C4-2B (cell line): Measurements from ENCODE around the gene GMPR2.

Experiments
- ZFX ChIP-seq: fragments of 450-650 bp; IDR thresholded peaks from 2 replicates; pipeline ENCODE4 v1.6.1; 2017
- TF ChIP-seq, protein P1 (sequence below): fragments of 450-650 bp; conservative IDR thresholded peaks from 2 replicates; pipeline ENCODE4 v1.5.1; 2017; ENCODE audit warnings: mild to moderate bottlenecking

DNA sequence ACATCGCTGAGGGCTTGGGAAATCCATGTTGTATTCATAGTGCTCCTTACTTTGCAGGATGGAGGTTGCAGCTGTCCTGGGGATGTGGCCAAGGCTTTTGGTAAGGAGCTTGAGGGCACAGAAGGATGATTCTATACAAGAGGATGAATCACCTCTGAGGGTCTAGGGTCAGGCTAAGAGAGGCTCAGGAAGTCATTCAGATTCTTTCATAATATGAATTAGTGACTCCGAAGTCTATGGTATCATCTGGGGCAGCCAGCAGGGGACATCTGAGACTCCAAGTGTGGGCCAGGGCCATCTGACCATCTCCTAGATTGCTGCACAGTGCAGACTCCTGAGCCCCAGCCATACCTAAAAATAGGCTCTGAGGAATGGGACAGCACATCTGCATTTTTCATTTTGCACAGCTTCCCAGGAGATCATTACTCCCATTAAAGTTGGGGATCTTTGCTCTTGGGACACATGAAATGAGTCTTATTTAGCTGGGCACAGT, 4.8 kb downstream of the GMPR2 start:
- TF ChIP-seq, protein P1, sequence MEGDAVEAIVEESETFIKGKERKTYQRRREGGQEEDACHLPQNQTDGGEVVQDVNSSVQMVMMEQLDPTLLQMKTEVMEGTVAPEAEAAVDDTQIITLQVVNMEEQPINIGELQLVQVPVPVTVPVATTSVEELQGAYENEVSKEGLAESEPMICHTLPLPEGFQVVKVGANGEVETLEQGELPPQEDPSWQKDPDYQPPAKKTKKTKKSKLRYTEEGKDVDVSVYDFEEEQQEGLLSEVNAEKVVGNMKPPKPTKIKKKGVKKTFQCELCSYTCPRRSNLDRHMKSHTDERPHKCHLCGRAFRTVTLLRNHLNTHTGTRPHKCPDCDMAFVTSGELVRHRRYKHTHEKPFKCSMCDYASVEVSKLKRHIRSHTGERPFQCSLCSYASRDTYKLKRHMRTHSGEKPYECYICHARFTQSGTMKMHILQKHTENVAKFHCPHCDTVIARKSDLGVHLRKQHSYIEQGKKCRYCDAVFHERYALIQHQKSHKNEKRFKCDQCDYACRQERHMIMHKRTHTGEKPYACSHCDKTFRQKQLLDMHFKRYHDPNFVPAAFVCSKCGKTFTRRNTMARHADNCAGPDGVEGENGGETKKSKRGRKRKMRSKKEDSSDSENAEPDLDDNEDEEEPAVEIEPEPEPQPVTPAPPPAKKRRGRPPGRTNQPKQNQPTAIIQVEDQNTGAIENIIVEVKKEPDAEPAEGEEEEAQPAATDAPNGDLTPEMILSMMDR: no peak
- TF ChIP-seq ZFX: no peak
